B cell (primary cell): ENCODE results near the gene SLC44A4. TPM values are rescaled to one million over a fixed set of nuclear protein-coding genes. Genes with fewer than 3 reads are reported as not detected.

Experiments
- ATAC-seq: fragments of 200-7000 bp; cut with Tn5 transposase; one replicate; pipeline ENCODE4 v1.10.0; 2021; ENCODE audit warnings: low read depth, mild to moderate bottlenecking, moderate number of reproducible peaks, moderate library complexity
- CTCF ChIA-PET: fragments of 350-600 bp; sonication (Branson Sonifier 250); formaldehyde crosslinking; loops from one replicate; lab custom pipeline; 2021; ENCODE audit warnings: antibody characterized with exemption, inconsistent platforms; lab: Charles Lee
- POLR2A ChIA-PET: fragments of 350-600 bp; sonication (Branson Sonifier 250); formaldehyde crosslinking; loops from one replicate; lab custom pipeline; 2021; ENCODE audit warnings: antibody characterized with exemption; lab: Charles Lee
- DNase-seq: peaks from one replicate; pipeline ENCODE4 v3.0.0; 2013
- H2AFZ ChIP-seq: 2 replicates; pipeline ENCODE4 v1.6.1; 2012; ENCODE audit warnings: mild to moderate bottlenecking, low read depth, low read length; ENCODE audit not compliant: insufficient read depth, poor library complexity, severe bottlenecking
- H3K27ac ChIP-seq, 2 donors: 1 replicate in 1 of 2; 2 replicates in 1 of 2; pipeline ENCODE4 v1.5.1; 2012 to 2013; ENCODE audit warnings: low read length in 2 of 2, mild to moderate bottlenecking in 2 of 2, moderate library complexity in 1 of 2
- H3K27me3 ChIP-seq, 4 experiments: fragments of 200-600 bp in 1 of 4; sonication (generic) in 1 of 4; replicated peaks in 1 of 4; 1 replicate in 2 of 4; 2 replicates in 2 of 4; pipeline versions ENCODE4 v1.6.1 to v1.7.0; 2013 to 2016; ENCODE audit warnings: low read length in 3 of 4, mild to moderate bottlenecking in 2 of 4, mixed read lengths in 1 of 4, moderate library complexity in 1 of 4; ENCODE audit not compliant: insufficient read depth in 4 of 4, control insufficient read depth in 3 of 4; ENCODE audit errors: control extremely low read depth in 1 of 4
- H3K36me3 ChIP-seq, 2 experiments: replicated peaks in 1 of 2; 1 replicate in 1 of 2; 2 replicates in 1 of 2; pipeline versions ENCODE4 v1.6.1 to v1.7.1; 2013; ENCODE audit warnings: low read length in 1 of 2; ENCODE audit not compliant: insufficient read depth in 2 of 2, control insufficient read depth in 1 of 2; ENCODE audit errors: control extremely low read depth in 1 of 2, extremely low read depth in 1 of 2
- H3K4me1 ChIP-seq, 2 donors: fragments of 200-600 bp in 1 of 2; sonication (generic) in 1 of 2; 1 replicate in 1 of 2; 2 replicates in 1 of 2; pipeline versions ENCODE4 v1.5.1 to v1.6.1; 2013 to 2017; ENCODE audit warnings: low read length in 2 of 2; ENCODE audit not compliant: control insufficient read depth in 2 of 2, insufficient read depth in 2 of 2
- H3K4me2 ChIP-seq: replicated peaks from 2 replicates; pipeline ENCODE3; 2012; ENCODE audit warnings: mild to moderate bottlenecking, low read depth, low read length; ENCODE audit not compliant: poor library complexity, severe bottlenecking
- H3K4me3 ChIP-seq, 5 experiments: fragments of 200-600 bp in 1 of 5; sonication (generic) in 1 of 5; 1 replicate in 3 of 5; 2 replicates in 2 of 5; pipeline versions ENCODE4 v1.5.1 to v1.7.0; 2011 to 2016; ENCODE audit warnings: low read length in 4 of 5, mild to moderate bottlenecking in 4 of 5, low read depth in 2 of 5, control low read depth in 1 of 5, moderate library complexity in 1 of 5; ENCODE audit not compliant: insufficient read depth in 1 of 5; ENCODE audit errors: control extremely low read depth in 1 of 5, extremely low read depth in 1 of 5
- H3K79me2 ChIP-seq: fragments of 200-600 bp; sonication (generic); one replicate; pipeline ENCODE4 v1.6.0; 2016; ENCODE audit warnings: low read length; ENCODE audit not compliant: control insufficient read depth, insufficient read depth
- H3K9ac ChIP-seq: fragments of 200-600 bp; sonication (generic); 2 replicates; pipeline ENCODE4 v1.6.1; 2017; ENCODE audit warnings: mild to moderate bottlenecking, low read length, moderate library complexity
- H3K9me3 ChIP-seq, 3 donors: one replicate each; pipeline versions ENCODE4 v1.6.1 to v1.7.1; 2013; ENCODE audit warnings: low read length in 2 of 3; ENCODE audit not compliant: control insufficient read depth in 2 of 3, insufficient read depth in 1 of 3; ENCODE audit errors: control extremely low read depth in 1 of 3
- H4K20me1 ChIP-seq: 2 replicates; pipeline ENCODE4 v1.6.0; 2012; ENCODE audit warnings: mild to moderate bottlenecking, low read length; ENCODE audit not compliant: insufficient read depth, control insufficient read depth, poor library complexity, severe bottlenecking
- H3K27ac Mint-ChIP-seq: one replicate; pipeline ENCODE4 v1.8.0; 2021; ENCODE audit warnings: mixed read lengths
- H3K27me3 Mint-ChIP-seq: one replicate; pipeline ENCODE4 v1.8.0; 2021; ENCODE audit warnings: mixed read lengths
- H3K4me1 Mint-ChIP-seq: one replicate; pipeline ENCODE4 v1.8.0; 2021; ENCODE audit warnings: mixed read lengths
- H3K4me3 Mint-ChIP-seq: one replicate; pipeline ENCODE4 v1.8.0; 2021; ENCODE audit warnings: mixed read lengths
- H3K9me3 Mint-ChIP-seq: one replicate; pipeline ENCODE4 v1.8.0; 2022; ENCODE audit warnings: mixed read lengths; ENCODE audit not compliant: insufficient read depth
- CTCF ChIP-seq: fragments of 200-600 bp; IDR thresholded peaks from one replicate; pipeline ENCODE4 v1.8.0; 2022; ENCODE audit warnings: antibody characterized with exemption, mild to moderate bottlenecking
- EZH2 ChIP-seq: IDR thresholded peaks from 2 replicates; pipeline ENCODE4 v1.6.1; 2012; ENCODE audit warnings: borderline replicate concordance, low read depth, mild to moderate bottlenecking, moderate library complexity, low read length; ENCODE audit not compliant: insufficient read depth, poor library complexity, severe bottlenecking
- WGBS: methylation state at CpG from one replicate; pipeline ENCODE4 v1.1.5; 2013; ENCODE audit warnings: missing lambda C conversion rate; ENCODE audit not compliant: insufficient coverage; 5-methylcytosine and 5-hydroxymethylcytosine counted together
- intact Hi-C: fragments of 100-400 bp; cut with micrococcal nuclease; formaldehyde crosslinking; loops from one replicate; pipeline ENCODE4 v1.10.0; 2022
- polyA plus RNA-seq: library from polyadenylated mRNA; depleted of rRNA; stranded (reverse); fragments of >200 nt; gene quantifications from 2 replicates; pipeline ENCODE4 v1.2.3, GENCODE V29; 2012
- total RNA-seq, 2 donors: library from RNA; stranded (reverse); fragments of 120-200 nt in 1 of 2; gene quantifications; 1 replicate in 1 of 2; 2 replicates in 1 of 2; pipeline versions ENCODE4 v1.2.3 to v1.2.4, GENCODE V29; 2013 to 2022

Gene SLC44A4
- total and polyA plus RNA-seq, 2 donors (not counting 1 experiment from before 2014, with no cell fraction given): not detected

- POLR2A ChIA-PET: no interaction called here
- H3K4me1 Mint-ChIP-seq: no peaks in the 10 kb centered on the region
- no peaks in the 10 kb centered on the region for H3K79me2 ChIP-seq
- H3K9me3 ChIP-seq: no peaks in the 10 kb centered on the region
- no peak overlapping the region for H3K27ac Mint-ChIP-seq
- no peak overlapping the region for H3K4me3 ChIP-seq
- H3K27ac ChIP-seq: no peak overlapping the region
- no peak overlapping the region for H3K4me3 Mint-ChIP-seq
- no peaks in the 10 kb centered on the region for H3K4me1 ChIP-seq
- intact Hi-C loops: no loop called here
- no peak overlapping the region for H3K9ac ChIP-seq
- peaks cover 2 to 62% of the 10 kb centered on the region in 2 experiments for H3K36me3 ChIP-seq
- no peak overlapping the region for H3K4me2 ChIP-seq
- no peak for ATAC-seq
- DNase-seq: no peak
- no peak overlapping the region for H2AFZ ChIP-seq
- WGBS: 94% methylated on average over 6 of the region's 6 CpGs
- no peaks in the 10 kb centered on the region for H3K27me3 ChIP-seq
- no peaks in the 10 kb centered on the region for H4K20me1 ChIP-seq
- TF ChIP-seq EZH2: no peak
- TF ChIP-seq CTCF: no peak
- CTCF ChIA-PET: interaction anchor here (0.6 kb wide), 1 partner anchor 231 kb away, joined by 3 read pairs; no protein-coding TSS in a partner anchor
- H3K27me3 Mint-ChIP-seq: no peaks in the 10 kb centered on the region
- no peaks in the 10 kb centered on the region for H3K9me3 Mint-ChIP-seq
These were observed 3.5 kb upstream of the SLC44A4 start for GRCh38 chr6:31882344-31882743.

GRCh38 chr6:31881136-31881859 lies 2.5 kb upstream of the SLC44A4 start:
- Mint-ChIP-seq H3K9me3 (no peaks in the 10 kb centered on the region), H3K4me1 (no peaks in the 10 kb centered on the region), H3K27me3 (no peaks in the 10 kb centered on the region), H3K27ac (no peak overlapping the region), H3K4me3 (no peak overlapping the region)
- no peaks in the 10 kb centered on the region for H3K9me3 ChIP-seq
- H3K27me3 ChIP-seq: no peaks in the 10 kb centered on the region
- 98% methylated on average over 8 of the region's 9 CpGs for WGBS
- POLR2A ChIA-PET: no interaction called here
- H2AFZ ChIP-seq: no peak overlapping the region
- H4K20me1 ChIP-seq: no peaks in the 10 kb centered on the region
- no peaks in the 10 kb centered on the region for H3K4me1 ChIP-seq
- H3K27ac ChIP-seq: no peak overlapping the region
- no peak overlapping the region for H3K4me2 ChIP-seq
- ATAC-seq (no peak), DNase-seq (no peak)
- H3K4me3 ChIP-seq: no peak overlapping the region
- H3K9ac ChIP-seq: no peak overlapping the region
- no peaks in the 10 kb centered on the region for H3K79me2 ChIP-seq
- no peak for TF ChIP-seq CTCF
- TF ChIP-seq EZH2: no peak
- H3K36me3 ChIP-seq: peaks cover 0 to 53% of the 10 kb centered on the region in 2 experiments
- CTCF ChIA-PET: no interaction called here
- intact Hi-C loops: no loop called here
